C4-2B (cell line): ENCODE measurements around the gene SLC6A6.

ENCODE experiments used
- ZFX ChIP-seq: fragments of 450-650 bp; IDR thresholded peaks from 2 replicates; pipeline ENCODE4 v1.6.1; 2017
- TF ChIP-seq, protein P1 (sequence below): fragments of 450-650 bp; conservative IDR thresholded peaks from 2 replicates; pipeline ENCODE4 v1.5.1; 2017; ENCODE audit warnings: mild to moderate bottlenecking

DNA sequence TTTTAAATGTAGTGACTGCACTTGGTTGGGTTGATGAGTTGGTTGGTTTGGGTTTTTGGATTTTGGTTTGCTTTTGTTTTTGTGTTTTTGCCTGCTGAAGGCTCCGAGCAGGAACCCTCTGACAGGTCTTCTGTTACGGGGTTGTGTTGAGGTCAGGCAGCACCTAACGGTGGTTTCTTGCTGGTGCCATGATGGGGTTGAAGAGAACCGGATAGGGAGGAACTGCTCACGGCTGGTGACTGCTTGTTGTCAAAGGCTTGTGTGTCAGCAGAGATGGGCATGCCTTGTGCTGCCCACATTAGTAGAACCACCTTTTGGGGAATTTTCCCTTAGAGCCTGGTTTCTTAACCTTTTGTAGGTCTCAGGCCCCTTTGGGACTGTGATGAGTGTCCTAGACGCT lies 42.0 kb downstream of the SLC6A6 start:
- TF ChIP-seq, protein P1, sequence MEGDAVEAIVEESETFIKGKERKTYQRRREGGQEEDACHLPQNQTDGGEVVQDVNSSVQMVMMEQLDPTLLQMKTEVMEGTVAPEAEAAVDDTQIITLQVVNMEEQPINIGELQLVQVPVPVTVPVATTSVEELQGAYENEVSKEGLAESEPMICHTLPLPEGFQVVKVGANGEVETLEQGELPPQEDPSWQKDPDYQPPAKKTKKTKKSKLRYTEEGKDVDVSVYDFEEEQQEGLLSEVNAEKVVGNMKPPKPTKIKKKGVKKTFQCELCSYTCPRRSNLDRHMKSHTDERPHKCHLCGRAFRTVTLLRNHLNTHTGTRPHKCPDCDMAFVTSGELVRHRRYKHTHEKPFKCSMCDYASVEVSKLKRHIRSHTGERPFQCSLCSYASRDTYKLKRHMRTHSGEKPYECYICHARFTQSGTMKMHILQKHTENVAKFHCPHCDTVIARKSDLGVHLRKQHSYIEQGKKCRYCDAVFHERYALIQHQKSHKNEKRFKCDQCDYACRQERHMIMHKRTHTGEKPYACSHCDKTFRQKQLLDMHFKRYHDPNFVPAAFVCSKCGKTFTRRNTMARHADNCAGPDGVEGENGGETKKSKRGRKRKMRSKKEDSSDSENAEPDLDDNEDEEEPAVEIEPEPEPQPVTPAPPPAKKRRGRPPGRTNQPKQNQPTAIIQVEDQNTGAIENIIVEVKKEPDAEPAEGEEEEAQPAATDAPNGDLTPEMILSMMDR = no peak
- TF ChIP-seq ZFX = no peak
